Endothelial cell of umbilical vein (primary cell): ENCODE data around the gene ATP1B3.

Source experiments
- EZH2 ChIP-seq: IDR thresholded peaks from 2 replicates; pipeline ENCODE4 v1.6.1; 2012; ENCODE audit warnings: borderline replicate concordance, low read depth, mild to moderate bottlenecking, moderate library complexity, low read length, inconsistent platforms; ENCODE audit not compliant: severe bottlenecking
- GATA2 ChIP-seq: IDR thresholded peaks from 2 replicates; pipeline ENCODE4 v1.7.0; 2011; ENCODE audit warnings: low read depth, mild to moderate bottlenecking, moderate library complexity, mixed read lengths, low read length; ENCODE audit not compliant: insufficient read length, insufficient read depth
- JUN ChIP-seq: IDR thresholded peaks from 2 replicates; pipeline ENCODE4 v1.6.1; 2011; ENCODE audit warnings: borderline replicate concordance, low read depth; ENCODE audit not compliant: insufficient read length, insufficient read depth
- POLR2A ChIP-seq: IDR thresholded peaks from 2 replicates; pipeline ENCODE4 v1.6.1; 2012; ENCODE audit warnings: low read depth, mild to moderate bottlenecking, control low read depth, low read length
- POLR2AphosphoS5 ChIP-seq: IDR thresholded peaks from 2 replicates; pipeline ENCODE4 v1.6.1; 2012; ENCODE audit warnings: low read depth, mild to moderate bottlenecking, control low read depth, low read length, moderate library complexity; ENCODE audit not compliant: insufficient read depth
- TF ChIP-seq, protein P1 (sequence below), 2 donors: IDR thresholded peaks; 1 replicate in 1 of 2; 2 replicates in 1 of 2; pipeline ENCODE4 v1.5.1; 2011; ENCODE audit warnings: low read length in 2 of 2, mild to moderate bottlenecking in 2 of 2, moderate library complexity in 2 of 2, control low read depth in 1 of 2, inconsistent platforms in 1 of 2, low read depth in 1 of 2; ENCODE audit not compliant: insufficient read depth in 1 of 2; ENCODE audit errors: extremely low read depth in 1 of 2
- TF ChIP-seq, protein P2 (sequence below): IDR thresholded peaks from 2 replicates; pipeline ENCODE4 v1.6.1; 2011; ENCODE audit not compliant: insufficient read depth, insufficient read length

DNA sequence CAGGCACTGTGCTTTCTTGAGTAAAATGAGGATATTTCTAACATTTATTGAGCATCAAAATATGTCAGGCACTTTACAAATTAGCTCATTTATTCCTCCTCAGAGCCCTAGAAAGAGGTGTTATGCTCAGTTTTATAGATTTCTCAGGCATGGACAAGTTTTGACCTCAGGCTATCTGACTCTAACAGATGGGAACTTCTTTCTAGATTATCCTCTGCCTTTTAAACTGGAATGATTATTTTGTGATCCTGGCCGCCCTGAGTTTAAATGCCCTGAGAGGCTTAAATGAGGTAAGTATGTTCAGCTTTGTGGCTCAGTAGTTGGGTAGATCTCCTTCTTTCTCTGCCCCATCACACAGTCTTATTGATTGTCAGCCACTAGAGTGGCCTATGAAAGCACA is 32.3 kb upstream of the ATP1B3 start:
- TF ChIP-seq, protein P1, sequence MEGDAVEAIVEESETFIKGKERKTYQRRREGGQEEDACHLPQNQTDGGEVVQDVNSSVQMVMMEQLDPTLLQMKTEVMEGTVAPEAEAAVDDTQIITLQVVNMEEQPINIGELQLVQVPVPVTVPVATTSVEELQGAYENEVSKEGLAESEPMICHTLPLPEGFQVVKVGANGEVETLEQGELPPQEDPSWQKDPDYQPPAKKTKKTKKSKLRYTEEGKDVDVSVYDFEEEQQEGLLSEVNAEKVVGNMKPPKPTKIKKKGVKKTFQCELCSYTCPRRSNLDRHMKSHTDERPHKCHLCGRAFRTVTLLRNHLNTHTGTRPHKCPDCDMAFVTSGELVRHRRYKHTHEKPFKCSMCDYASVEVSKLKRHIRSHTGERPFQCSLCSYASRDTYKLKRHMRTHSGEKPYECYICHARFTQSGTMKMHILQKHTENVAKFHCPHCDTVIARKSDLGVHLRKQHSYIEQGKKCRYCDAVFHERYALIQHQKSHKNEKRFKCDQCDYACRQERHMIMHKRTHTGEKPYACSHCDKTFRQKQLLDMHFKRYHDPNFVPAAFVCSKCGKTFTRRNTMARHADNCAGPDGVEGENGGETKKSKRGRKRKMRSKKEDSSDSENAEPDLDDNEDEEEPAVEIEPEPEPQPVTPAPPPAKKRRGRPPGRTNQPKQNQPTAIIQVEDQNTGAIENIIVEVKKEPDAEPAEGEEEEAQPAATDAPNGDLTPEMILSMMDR (IDR thresholded peaks at IDR 0.05; ENCODE audit: extremely low read depth in 1 of 2, insufficient read depth in 1 of 2, low read depth in 1 of 2, low read length in 2 of 2), result no peak
- TF ChIP-seq POLR2A (no peak), EZH2 (no peak), POLR2AphosphoS5 (no peak), JUN (no peak), GATA2 (no peak)
- TF ChIP-seq, protein P2, sequence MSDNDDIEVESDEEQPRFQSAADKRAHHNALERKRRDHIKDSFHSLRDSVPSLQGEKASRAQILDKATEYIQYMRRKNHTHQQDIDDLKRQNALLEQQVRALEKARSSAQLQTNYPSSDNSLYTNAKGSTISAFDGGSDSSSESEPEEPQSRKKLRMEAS, result no peak
